HG03442 (cell line): Measurements from ENCODE around the gene CDK5RAP2.
"Not testable (repeated sequence)": the region's sequence is repeated elsewhere in the genome, so short reads cannot be mapped to it uniquely, and the experiment has no call there.

Source experiments
- ATAC-seq: cut with Tn5 transposase; IDR thresholded peaks from one replicate; pipeline ENCODE4 v1.9.1; 2021; ENCODE audit warnings: mild to moderate bottlenecking, moderate library complexity; ENCODE audit not compliant: unreplicated experiment

CDK5RAP2 gene

GRCh38 chr9:120580051-120580896, at the start of gene CDK5RAP2:
Gene CDK5RAP2 (minus strand): TSS chr9:120580167. CDS start chr9:120579978, 189 bp downstream.
- ATAC-seq = peak; percentile 90

GRCh38 chr9:120628925-120629497, 49.0 kb upstream of the CDK5RAP2 start:
- ATAC-seq = not testable (repeated sequence)

DNA sequence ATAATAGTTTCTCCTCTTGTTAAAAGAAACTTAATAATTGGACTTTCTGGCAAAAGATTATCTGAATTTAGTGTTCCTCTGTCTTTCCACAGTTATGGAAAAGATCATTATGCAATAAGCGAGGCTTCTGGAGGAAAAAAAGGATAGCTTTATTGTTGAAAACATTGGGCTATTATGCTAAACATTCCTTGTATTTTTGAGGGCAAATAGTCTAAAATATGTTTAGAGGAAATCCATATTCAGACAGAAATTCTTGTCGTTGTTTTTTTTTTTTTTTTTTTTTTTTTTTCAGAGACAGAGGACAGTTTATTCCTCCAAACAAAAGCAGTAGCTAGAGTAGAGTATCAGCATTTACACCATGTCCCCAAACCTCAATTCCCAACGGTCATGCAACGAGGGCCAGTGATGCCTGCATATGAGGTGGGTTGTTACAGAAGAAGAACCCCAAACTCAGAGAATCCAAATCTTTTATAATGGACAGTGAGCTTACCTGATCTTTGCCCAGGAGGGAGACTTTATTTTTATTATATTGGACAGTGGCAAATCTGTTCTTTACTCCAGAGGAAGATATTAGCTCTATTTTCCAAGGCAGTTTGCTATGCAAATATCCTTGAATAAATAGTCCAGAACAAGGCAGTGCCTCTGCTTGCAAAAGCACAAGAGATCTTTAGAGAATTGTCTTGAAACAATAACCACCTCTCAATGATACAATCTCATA, 48.4 kb upstream of the CDK5RAP2 start:
- no peak for ATAC-seq

GRCh38 chr9:120627073-120627472, 47.1 kb upstream of the CDK5RAP2 start:
- ATAC-seq = no peak

GRCh38 chr9:120626512-120626911, 46.5 kb upstream of the CDK5RAP2 start:
- no peak for ATAC-seq

GRCh38 chr9:120625222-120625621, 45.3 kb upstream of the CDK5RAP2 start:
- no peak for ATAC-seq

DNA sequence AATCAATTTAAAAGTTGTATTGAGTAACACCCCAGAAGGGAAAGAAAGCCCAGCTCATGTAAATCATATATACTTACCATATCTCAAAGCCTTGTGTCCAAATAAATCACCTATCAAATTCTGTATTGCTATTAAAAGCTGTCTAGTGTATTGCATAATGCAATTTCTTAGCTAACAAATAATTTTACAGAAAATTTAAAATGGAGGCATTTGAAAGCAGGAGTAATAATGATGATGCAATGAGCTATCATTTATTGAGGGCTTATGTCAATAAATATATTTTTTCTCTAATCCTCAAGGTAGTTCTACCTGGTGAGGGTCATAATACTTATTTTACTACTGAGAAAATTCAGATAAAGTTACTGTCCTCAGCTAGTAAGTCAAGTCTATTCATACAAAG, 42.8 kb upstream of the CDK5RAP2 start:
- ATAC-seq = no peak

GRCh38 chr9:120621941-120622340, 42.0 kb upstream of the CDK5RAP2 start:
- no peak for ATAC-seq

- peak; percentile 58 for ATAC-seq
Measured at GRCh38 chr9:120619751-120620655, 40.0 kb upstream of the CDK5RAP2 start.

DNA sequence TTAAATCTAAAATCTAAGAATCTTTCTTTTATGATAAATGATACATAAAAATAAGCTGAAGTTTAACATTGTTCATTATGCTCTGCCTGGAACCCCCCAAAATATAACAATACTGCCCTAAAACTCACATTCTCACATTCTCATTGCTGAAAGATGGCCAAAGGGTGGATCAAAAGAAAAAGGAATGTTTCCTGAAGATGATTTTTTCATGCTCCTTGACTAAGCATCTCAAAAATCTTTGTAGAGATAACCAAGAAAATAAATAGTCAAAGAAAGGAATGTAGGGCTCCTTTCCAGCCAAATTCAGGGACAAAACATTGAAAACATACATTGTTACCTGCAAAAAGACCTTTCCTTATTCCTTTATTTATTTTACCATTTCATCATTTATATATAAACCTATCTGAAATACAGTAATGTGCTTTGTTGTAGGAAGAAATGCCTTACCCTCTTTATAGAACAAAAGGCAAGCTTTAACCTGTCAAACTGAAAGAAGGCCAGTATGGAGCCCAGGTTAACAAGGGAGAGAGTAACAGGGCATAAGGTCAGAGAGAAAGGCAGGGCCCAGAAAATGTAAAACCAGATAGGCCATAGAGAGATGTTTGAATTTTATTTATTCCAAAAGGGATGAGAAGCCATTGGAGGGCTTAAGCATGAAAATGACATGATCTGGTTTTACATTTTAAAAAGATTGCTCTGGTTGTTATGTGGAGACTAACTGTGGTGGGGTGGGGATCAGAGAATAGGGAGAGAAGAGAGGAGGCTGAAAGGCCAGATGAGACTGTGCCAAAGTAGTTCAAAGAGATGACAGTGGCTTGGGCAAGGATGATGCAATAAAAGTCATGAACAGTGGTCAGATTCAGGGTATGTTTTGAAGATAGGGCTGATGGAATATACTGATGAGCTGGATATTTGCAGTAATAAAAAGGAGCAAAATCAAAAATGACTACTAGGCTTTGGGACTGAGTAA, 37.3 kb upstream of the CDK5RAP2 start:
- no peak for ATAC-seq

DNA sequence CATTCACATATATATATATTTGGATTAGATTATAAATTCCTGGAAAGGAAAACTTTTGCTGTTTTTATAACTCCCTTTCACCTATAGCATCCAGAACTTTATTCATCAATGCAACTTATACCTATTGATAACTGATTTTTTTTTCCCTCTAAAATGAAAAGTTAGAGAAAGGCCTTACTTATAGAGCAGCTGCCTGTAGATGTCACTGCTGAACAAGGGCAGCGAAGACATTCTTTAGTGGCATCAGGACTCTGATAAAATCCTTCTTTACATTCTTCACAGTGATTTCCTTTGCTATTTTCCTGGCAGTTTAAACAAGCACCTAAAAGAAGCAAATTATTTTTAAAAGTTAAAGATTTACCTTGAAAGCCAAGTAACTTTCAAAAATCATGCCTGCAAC, 32.3 kb upstream of the CDK5RAP2 start:
- ATAC-seq = no peak

DNA sequence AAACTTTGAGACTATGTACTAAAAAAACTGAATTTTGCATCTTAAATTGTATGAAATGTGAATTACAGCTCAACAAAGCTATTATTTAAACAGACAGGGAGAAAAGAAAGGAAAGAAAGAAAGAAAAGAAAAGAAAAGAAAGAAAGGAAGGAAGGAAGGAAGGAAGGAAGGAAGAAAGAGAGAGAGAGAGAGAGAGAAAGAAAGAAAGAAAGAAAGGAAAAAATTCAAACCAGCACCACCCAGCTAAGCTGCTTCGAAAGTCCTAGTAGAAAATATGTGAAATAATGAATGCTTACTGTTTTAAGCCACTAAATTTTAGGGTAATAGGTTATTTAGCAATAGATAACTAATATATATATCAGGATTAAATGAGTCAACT, 31.7 kb upstream of the CDK5RAP2 start:
- no peak for ATAC-seq

DNA sequence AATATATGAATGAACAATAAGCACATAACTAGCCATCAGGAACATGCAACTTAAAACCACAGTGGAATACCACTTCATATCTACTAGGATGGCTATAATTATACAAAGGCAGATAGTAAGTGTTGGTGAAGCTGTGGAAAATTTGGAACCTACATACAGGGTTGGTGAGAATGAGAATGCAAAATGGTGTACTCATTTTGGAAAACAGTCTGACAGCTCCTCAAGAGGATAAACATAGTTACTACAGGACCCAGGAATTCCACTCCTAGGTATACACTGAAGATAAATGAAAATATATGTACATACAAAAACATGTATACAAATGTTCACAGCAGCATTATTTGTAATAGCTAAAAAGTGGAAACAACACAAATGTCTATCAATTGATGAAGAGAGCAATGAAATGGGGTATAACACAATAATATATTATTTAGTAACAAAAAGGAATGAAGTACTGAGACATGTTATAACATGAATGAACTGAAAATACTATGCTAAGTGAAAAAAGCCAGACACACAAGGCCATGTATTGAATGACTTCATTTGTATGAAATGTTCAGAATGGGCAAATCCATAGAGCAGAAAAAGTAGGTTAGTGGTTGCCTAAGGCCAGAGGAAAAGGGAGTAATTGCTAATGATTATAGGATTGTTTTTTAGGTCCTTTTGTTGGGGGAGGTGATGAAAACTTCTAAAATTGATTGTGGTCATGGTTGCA, 31.2 kb upstream of the CDK5RAP2 start:
- no peak for ATAC-seq

DNA sequence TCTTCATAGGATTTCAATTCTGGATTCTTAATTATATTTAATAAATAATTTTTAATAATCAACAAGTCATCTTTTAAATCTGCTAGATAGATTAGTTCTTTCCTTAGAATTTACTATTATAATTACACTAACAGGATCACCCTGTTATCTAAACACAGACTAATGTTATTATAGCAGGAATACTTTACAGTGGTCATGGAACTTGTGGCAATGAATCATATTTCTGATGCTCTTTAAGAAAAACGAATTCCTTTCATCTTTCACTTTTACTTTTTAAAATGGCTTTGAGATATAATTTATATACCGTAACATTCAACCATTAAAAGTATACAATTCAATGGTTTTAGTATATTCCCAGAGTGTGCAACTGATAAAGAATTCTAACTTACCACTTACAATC, 29.7 kb upstream of the CDK5RAP2 start:
- no peak for ATAC-seq

DNA sequence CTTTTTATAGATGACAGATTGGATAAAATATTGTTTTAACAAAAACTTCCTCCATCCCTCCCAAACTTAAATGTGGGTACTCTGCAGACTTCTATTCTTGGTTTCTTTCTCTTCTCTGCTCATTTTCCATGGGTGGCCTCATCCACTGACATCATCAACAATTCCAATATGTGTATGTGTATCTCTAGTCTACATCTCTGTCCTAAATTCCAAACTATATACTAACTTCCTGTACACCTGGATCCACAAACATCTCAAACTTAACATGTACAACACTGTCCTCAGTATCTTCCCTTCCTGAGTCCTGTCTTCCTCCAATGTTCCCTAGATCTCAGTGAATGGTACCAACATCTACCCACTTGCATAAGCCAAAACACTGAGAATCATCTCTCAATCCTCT, 28.5 kb upstream of the CDK5RAP2 start:
- ATAC-seq = no peak

- ATAC-seq = no peak
Measured at GRCh38 chr9:120603591-120603990, 23.6 kb upstream of the CDK5RAP2 start.

GRCh38 chr9:120603010-120603409, 23.0 kb upstream of the CDK5RAP2 start:
- ATAC-seq = no peak

- ATAC-seq = no peak
Measured at GRCh38 chr9:120593955-120594277, 13.9 kb upstream of the CDK5RAP2 start.

- ATAC-seq = no peak
Measured at GRCh38 chr9:120593250-120593954, 13.4 kb upstream of the CDK5RAP2 start.
